Hematopoietic multipotent progenitor cell treated with erythropoietin and hydrocortisone succinate and interleukin-3 and kit ligand, for 4 days (in vitro differentiated cells): ENCODE data around the gene TARBP1.
A peak's percentile ranks its signal among the peaks of the same experiment; 100 is the strongest.

Experiments used
- DNase-seq: peaks from one replicate; pipeline ENCODE4 v3.0.0-alpha.2; 2015

TARBP1 gene

GRCh38 chr1:234484218-234484617, 5.2 kb upstream of the TARBP1 start:
- no peak for DNase-seq

GRCh38 chr1:234481771-234482170, 2.8 kb upstream of the TARBP1 start:
- no peak for DNase-seq

- no peak for DNase-seq
Measured at GRCh38 chr1:234479866-234480265, 887 bp upstream of the TARBP1 start.

GRCh38 chr1:234479310-234479559, 256 bp upstream of the TARBP1 start:
- no peak for DNase-seq

- peak; percentile 80 for DNase-seq
Measured at GRCh38 chr1:234478152-234478480, 863 bp downstream of the TARBP1 start.

- no peak for DNase-seq
Measured at GRCh38 chr1:234477386-234478151, 1.4 kb downstream of the TARBP1 start.

GRCh38 chr1:234476172-234476571, 2.8 kb downstream of the TARBP1 start:
- peak; percentile 51 for DNase-seq

GRCh38 chr1:234475167-234475793, 3.7 kb downstream of the TARBP1 start:
- peak; percentile 62 for DNase-seq

- DNase-seq: no peak
Measured at GRCh38 chr1:234474375-234474774, 4.6 kb downstream of the TARBP1 start.

- DNase-seq: peak; percentile 36
Measured at GRCh38 chr1:234473118-234473517, 5.9 kb downstream of the TARBP1 start.

- DNase-seq: no peak
Measured at GRCh38 chr1:234469376-234469775, 9.6 kb downstream of the TARBP1 start.

- DNase-seq: no peak
Measured at GRCh38 chr1:234468580-234468979, 10.4 kb downstream of the TARBP1 start.

GRCh38 chr1:234467821-234468220, 11.2 kb downstream of the TARBP1 start:
- DNase-seq: no peak

- no peak for DNase-seq
Measured at GRCh38 chr1:234466945-234467344, 12.0 kb downstream of the TARBP1 start.

- DNase-seq: no peak
Measured at GRCh38 chr1:234463749-234464148, 15.2 kb downstream of the TARBP1 start.

- DNase-seq: no peak
Measured at GRCh38 chr1:234460652-234461051, 18.3 kb downstream of the TARBP1 start.

- no peak for DNase-seq
Measured at GRCh38 chr1:234458352-234459017, 20.5 kb downstream of the TARBP1 start.

- no peak for DNase-seq
Measured at GRCh38 chr1:234454926-234455325, 24.1 kb downstream of the TARBP1 start.

- DNase-seq: no peak
Measured at GRCh38 chr1:234452406-234452965, 26.5 kb downstream of the TARBP1 start.

- peak; percentile 7 for DNase-seq
Measured at GRCh38 chr1:234440348-234440747, 38.6 kb downstream of the TARBP1 start.

GRCh38 chr1:234438579-234438978, 40.4 kb downstream of the TARBP1 start:
- no peak for DNase-seq

- DNase-seq: peak; percentile 29
Measured at GRCh38 chr1:234437423-234438171, 41.4 kb downstream of the TARBP1 start.

GRCh38 chr1:234435620-234436019, 43.4 kb downstream of the TARBP1 start:
- DNase-seq: no peak
